Subcutaneous adipose tissue (tissue), 4 donors: ENCODE results near the gene INCENP. TPM values are rescaled to one million over a fixed set of nuclear protein-coding genes. Genes with fewer than 3 reads are reported as not detected.

Source experiments
- CTCF ChIP-seq: fragments of 450-650 bp; IDR thresholded peaks from one replicate; pipeline ENCODE4 v1.5.1; 2016; ENCODE audit warnings: low read depth, mild to moderate bottlenecking, control low read depth, antibody characterized with exemption, moderate library complexity
- total RNA-seq, 4 donors: library from RNA; depleted of rRNA; stranded (reverse); fragments of >200 nt; gene quantifications; one replicate each; pipeline ENCODE4 v1.1.0, GENCODE V29; 2016

INCENP gene
- total RNA-seq, 4 donors from 2014 or later: 8.8 to 15.0 (median 12.3) TPM

- no peak for TF ChIP-seq CTCF
Observed at GRCh38 chr11:62139526-62140303, 15.9 kb downstream of the INCENP start.

- no peak for TF ChIP-seq CTCF
Observed at GRCh38 chr11:62140304-62141110, 16.7 kb downstream of the INCENP start.

- TF ChIP-seq CTCF: no peak
Observed at GRCh38 chr11:62141111-62142042, 17.6 kb downstream of the INCENP start.

GRCh38 chr11:62142043-62142375, 18.2 kb downstream of the INCENP start:
- no peak for TF ChIP-seq CTCF

GRCh38 chr11:62142921-62143320, 19.1 kb downstream of the INCENP start:
- no peak for TF ChIP-seq CTCF

- no peak for TF ChIP-seq CTCF
Observed at GRCh38 chr11:62143727-62144126, 19.9 kb downstream of the INCENP start.
